HL-60 (cell line): Measurements from ENCODE around the gene TNIP3.

Source experiments
- CTCF ChIP-seq: IDR thresholded peaks from one replicate; pipeline ENCODE4 v1.5.1; 2011; ENCODE audit warnings: low read length, control low read depth, inconsistent platforms; ENCODE audit not compliant: insufficient read depth
- GABPA ChIP-seq: IDR thresholded peaks from 2 replicates; pipeline ENCODE4 v1.6.1; 2012; ENCODE audit warnings: low read depth
- POLR2AphosphoS5 ChIP-seq: IDR thresholded peaks from 2 replicates; pipeline ENCODE4 v1.6.1; 2012; ENCODE audit warnings: low read depth
- REST ChIP-seq: IDR thresholded peaks from 2 replicates; pipeline ENCODE4 v1.6.1; 2012; ENCODE audit warnings: low read depth; ENCODE audit not compliant: insufficient replicate concordance

- TF ChIP-seq POLR2AphosphoS5 = no peak
- no peak for TF ChIP-seq CTCF
- TF ChIP-seq GABPA = no peak
- no peak for TF ChIP-seq REST
These were observed 2.9 kb upstream of the TNIP3 start for GRCh38 chr4:121166976-121167375.
